Heart right ventricle (tissue), 16 donors: ENCODE results near the gene MORF4L2. TPM values are rescaled to one million over a fixed set of nuclear protein-coding genes. Genes with fewer than 3 reads are reported as not detected.

ENCODE experiments used
- ATAC-seq, 8 donors: fragments of 200-7000 bp; cut with Tn5 transposase; one replicate each; pipeline ENCODE4 v1.9.1; 2020; ENCODE audit warnings: mild to moderate bottlenecking in 8 of 8, moderate library complexity in 8 of 8, moderate number of reproducible peaks in 1 of 8
- DNase-seq, 2 donors: peaks; one replicate each; pipeline ENCODE4 v3.0.0-alpha.2; 2020
- H3K27ac ChIP-seq, 10 donors: fragments of 200-600 bp; sonication (generic) in 2 of 10; one replicate each; pipeline versions ENCODE4 v1.5.0 to v1.8.0; 2020 to 2022; ENCODE audit warnings: mild to moderate bottlenecking in 3 of 10
- H3K27me3 ChIP-seq, 7 donors: fragments of 200-600 bp; one replicate each; pipeline ENCODE4 v1.8.0; 2021 to 2022; ENCODE audit warnings: mild to moderate bottlenecking in 2 of 7
- H3K36me3 ChIP-seq, 9 donors: fragments of 200-600 bp; sonication (generic) in 1 of 9; one replicate each; pipeline versions ENCODE4 v1.5.0 to v1.8.0; 2020 to 2022; ENCODE audit warnings: mild to moderate bottlenecking in 2 of 9
- H3K4me1 ChIP-seq, 9 donors: fragments of 200-600 bp; sonication (generic) in 1 of 9; one replicate each; pipeline versions ENCODE4 v1.5.0 to v1.8.0; 2020 to 2022; ENCODE audit warnings: mild to moderate bottlenecking in 4 of 9
- H3K4me3 ChIP-seq, 10 donors: fragments of 200-600 bp; sonication (generic) in 2 of 10; one replicate each; pipeline versions ENCODE4 v1.5.0 to v1.8.0; 2020 to 2022; ENCODE audit warnings: mild to moderate bottlenecking in 7 of 10, moderate library complexity in 2 of 10
- H3K9me3 ChIP-seq, 11 donors: fragments of 200-600 bp in 10 of 11; sonication (generic) in 2 of 11; one replicate each; pipeline versions ENCODE4 v1.5.0 to v1.8.0; 2013 to 2022; ENCODE audit warnings: mild to moderate bottlenecking in 2 of 11, control low read depth in 1 of 11, moderate library complexity in 1 of 11
- CTCF ChIP-seq, 9 donors: fragments of 200-600 bp; sonication (generic) in 2 of 9; IDR thresholded peaks; one replicate each; pipeline versions ENCODE4 v1.5.0 to v1.8.0; 2021 to 2022; ENCODE audit warnings: antibody characterized with exemption in 9 of 9, mild to moderate bottlenecking in 5 of 9, moderate library complexity in 1 of 9
- WGBS, 2 donors: extraction: QIAGEN DNeasy Blood & Tissue Kit; methylation state at CpG; one replicate each; pipeline ENCODE4 v1.1.7; 2013; ENCODE audit warnings: inconsistent platforms in 1 of 2; 5-methylcytosine and 5-hydroxymethylcytosine counted together
- intact Hi-C, 10 donors: fragments of 100-400 bp; cut with DNase I; formaldehyde crosslinking; loops; one replicate each; pipeline versions ENCODE4 v1.11.1 to v1.14.2; 2022
- polyA plus RNA-seq, 2 donors: library from polyadenylated mRNA; stranded (reverse); fragments of 200-250 nt; gene quantifications; one replicate each; pipeline ENCODE4 v1.2.3, GENCODE V29; 2013
- total RNA-seq, 10 donors: library from RNA; stranded (reverse); fragmentation: NEBNext Ultra II Directional in 3 of 10; extraction: Animal tissue kit (Norgen Biotek cat#: 25700) in 3 of 10; gene quantifications; one replicate each; pipeline versions ENCODE4 v1.2.1 to v1.2.4, GENCODE V29; 2021 to 2023
- donor health status: Arrhythmogenic right ventricular cardiomyopathy.
- donor health status: ischemic (EF 13 %, LVEDD 7.1; RV severe dilation, severe dysfunction).
- donor health status: healthy with polysubstance abuse.
- donor health status: DM: no; HTN: yes; CAD: no.
- donor health status: DM: no; HTN: no; CAD: no.
- donor health status: ischemic (EF 25% LVEDD 6.9; RV normal size, moderate dysfunction).
- donor health status: ischemic (EF 25% LVEDD 5.7; RV mildly dilated, moderate dysfunction).
- donor health status: healthy.
- donor health status: DM: yes; HTN: yes; CAD: no.
- donor health status: Ischemic cardiomyopathy.
- donor health status: ischemic (EF 35%, LVEDD 5.7; RV mildly dilated, moderate dysfunction).
- donor health status: nonischemic (EF 11% LVEDD 7.7; RV severe dilation, severe dysfunction).
- donor health status: DM: yes; HTN: yes; CAD: no.
- donor health status: PGD.
- donor health status: ischemic (EF 29% LVEDD 5.4; RV normal size, mild dysfunction).
- donor health status: nonischemic (EF 23%, LVEDD 6.1; RV moderate dilation, normal function).

The MORF4L2 gene
- total and polyA plus RNA-seq, 12 donors, result 94.9 to 346 (median 191) TPM

DNA sequence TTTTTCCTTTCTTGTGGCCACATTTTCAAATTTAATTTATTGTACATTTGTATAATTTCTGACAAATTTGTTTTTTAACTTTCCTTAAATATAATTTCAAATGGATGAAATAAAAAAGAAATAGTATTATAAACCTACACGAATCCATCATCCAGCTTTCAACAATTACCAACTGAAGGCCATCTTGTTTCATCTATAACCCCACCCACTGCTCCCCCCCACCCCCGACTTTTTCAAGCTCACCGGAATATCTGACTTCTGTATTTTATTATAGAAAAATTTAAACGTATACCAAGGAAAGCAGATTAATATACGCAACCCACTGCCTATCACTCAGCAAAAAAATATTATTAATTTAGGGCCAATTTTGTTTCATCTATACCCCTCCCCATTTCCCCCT, 1.1 kb downstream of the MORF4L2 start:
- Histone ChIP-seq H3K36me3 (peaks cover 0 to 54% (median 0%) of the 10 kb centered on the region in 9 donors), H3K27ac (peak overlapping the region in 6 of 10 donors; percentile 89 to 99 (median 96)), H3K4me3 (peak overlapping the region; percentile 10 to 77 (median 64)), H3K9me3 (peaks cover 0 to 6% (median 0%) of the 10 kb centered on the region in 11 donors), H3K4me1 (peaks cover 0 to 46% (median 14%) of the 10 kb centered on the region in 9 donors), H3K27me3 (peaks cover 0 to 25% (median 0%) of the 10 kb centered on the region in 7 donors)
- DNase-seq (no peak), ATAC-seq (no peak)
- WGBS, 2 donors, result 8 to 12% methylated on average over 5 of the region's 5 CpGs
- no peak for TF ChIP-seq CTCF (IDR thresholded peaks at IDR 0.05)
- intact Hi-C loops, result loop anchor here in 5 of 10 donors (5.0 to 10.0 kb wide), 7 partner anchors 51 to 472 kb away; partner anchors contain the start of genes TCEAL1 (in 2 of the 5) and SLC25A53 (in 1 of the 5)

GRCh38 chrX:103681443-103681842, 5.1 kb downstream of the MORF4L2 start:
- H3K4me1 ChIP-seq, result peaks cover 0 to 42% (median 10%) of the 10 kb centered on the region in 9 donors
- H3K4me3 ChIP-seq, result no peak overlapping the region
- ATAC-seq, result no peak
- no peak for TF ChIP-seq CTCF (IDR thresholded peaks at IDR 0.05)
- H3K27ac ChIP-seq, result no peak overlapping the region
- DNase-seq, result no peak
- H3K27me3 ChIP-seq, result peaks cover 0 to 22% (median 0%) of the 10 kb centered on the region in 7 donors
- intact Hi-C loops, result loop anchor here in 2 of 10 donors (10.0 kb wide), 3 partner anchors 47 to 147 kb away; partner anchors contain the start of gene TCEAL1 (in 1 of the 2)
- H3K36me3 ChIP-seq, result peaks cover 0 to 87% (median 6%) of the 10 kb centered on the region in 9 donors
- WGBS, 2 donors, result 45 to 46% methylated on average over 2 of the region's 2 CpGs
- H3K9me3 ChIP-seq, result peaks cover 0 to 3% (median 0%) of the 10 kb centered on the region in 11 donors

GRCh38 chrX:103678199-103678993, 8.1 kb downstream of the MORF4L2 start:
- intact Hi-C loops, result loop anchor here in 2 of 10 donors (5.0 to 10.0 kb wide), 2 partner anchors 46 to 144 kb away; no protein-coding TSS in a partner anchor
- 77 to 84% methylated on average over 5 of the region's 5 CpGs for WGBS, 2 donors
- Histone ChIP-seq H3K36me3 (peaks cover 0 to 89% (median 6%) of the 10 kb centered on the region in 9 donors), H3K27me3 (peaks cover 0 to 11% (median 0%) of the 10 kb centered on the region in 7 donors), H3K4me1 (peaks cover 0 to 23% (median 0%) of the 10 kb centered on the region in 9 donors), H3K4me3 (no peak overlapping the region), H3K9me3 (no peaks in the 10 kb centered on the region), H3K27ac (no peak overlapping the region)
- TF ChIP-seq CTCF (IDR thresholded peaks at IDR 0.05), result no peak
- DNase-seq, result no peak
- ATAC-seq, result no peak
